GM12875 (cell line): ENCODE results near the gene MLH3.

Source experiments
- H3K4me3 ChIP-seq: one replicate; pipeline ENCODE4 v1.5.1; 2011; ENCODE audit warnings: low read depth, low read length, control low read depth
- TF ChIP-seq, protein P1 (sequence below): IDR thresholded peaks from 2 replicates; pipeline ENCODE4 v1.5.1; 2011; ENCODE audit warnings: low read depth, mild to moderate bottlenecking, control low read depth, inconsistent platforms, low read length, moderate library complexity, borderline replicate concordance; ENCODE audit not compliant: insufficient read depth

Gene MLH3

DNA sequence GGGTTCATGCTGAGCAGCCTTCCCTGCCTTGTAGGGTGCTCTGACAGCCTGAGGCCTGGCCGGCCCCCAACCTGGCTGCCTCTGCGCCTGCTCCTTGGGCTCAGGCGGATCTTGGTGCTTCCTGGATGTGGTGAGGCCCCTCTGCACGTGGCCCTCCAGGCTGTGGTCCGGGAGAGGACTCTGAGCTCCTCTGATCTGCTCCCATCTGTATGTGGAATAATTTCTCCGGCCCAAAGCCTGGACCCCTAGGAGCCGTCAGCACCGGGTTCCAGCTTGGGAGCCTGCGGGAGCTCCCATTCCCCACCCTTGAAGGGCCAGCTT lies 69.8 kb downstream of the MLH3 start:
- H3K4me3 ChIP-seq: no peak overlapping the region
- TF ChIP-seq, protein P1, sequence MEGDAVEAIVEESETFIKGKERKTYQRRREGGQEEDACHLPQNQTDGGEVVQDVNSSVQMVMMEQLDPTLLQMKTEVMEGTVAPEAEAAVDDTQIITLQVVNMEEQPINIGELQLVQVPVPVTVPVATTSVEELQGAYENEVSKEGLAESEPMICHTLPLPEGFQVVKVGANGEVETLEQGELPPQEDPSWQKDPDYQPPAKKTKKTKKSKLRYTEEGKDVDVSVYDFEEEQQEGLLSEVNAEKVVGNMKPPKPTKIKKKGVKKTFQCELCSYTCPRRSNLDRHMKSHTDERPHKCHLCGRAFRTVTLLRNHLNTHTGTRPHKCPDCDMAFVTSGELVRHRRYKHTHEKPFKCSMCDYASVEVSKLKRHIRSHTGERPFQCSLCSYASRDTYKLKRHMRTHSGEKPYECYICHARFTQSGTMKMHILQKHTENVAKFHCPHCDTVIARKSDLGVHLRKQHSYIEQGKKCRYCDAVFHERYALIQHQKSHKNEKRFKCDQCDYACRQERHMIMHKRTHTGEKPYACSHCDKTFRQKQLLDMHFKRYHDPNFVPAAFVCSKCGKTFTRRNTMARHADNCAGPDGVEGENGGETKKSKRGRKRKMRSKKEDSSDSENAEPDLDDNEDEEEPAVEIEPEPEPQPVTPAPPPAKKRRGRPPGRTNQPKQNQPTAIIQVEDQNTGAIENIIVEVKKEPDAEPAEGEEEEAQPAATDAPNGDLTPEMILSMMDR: no peak

DNA sequence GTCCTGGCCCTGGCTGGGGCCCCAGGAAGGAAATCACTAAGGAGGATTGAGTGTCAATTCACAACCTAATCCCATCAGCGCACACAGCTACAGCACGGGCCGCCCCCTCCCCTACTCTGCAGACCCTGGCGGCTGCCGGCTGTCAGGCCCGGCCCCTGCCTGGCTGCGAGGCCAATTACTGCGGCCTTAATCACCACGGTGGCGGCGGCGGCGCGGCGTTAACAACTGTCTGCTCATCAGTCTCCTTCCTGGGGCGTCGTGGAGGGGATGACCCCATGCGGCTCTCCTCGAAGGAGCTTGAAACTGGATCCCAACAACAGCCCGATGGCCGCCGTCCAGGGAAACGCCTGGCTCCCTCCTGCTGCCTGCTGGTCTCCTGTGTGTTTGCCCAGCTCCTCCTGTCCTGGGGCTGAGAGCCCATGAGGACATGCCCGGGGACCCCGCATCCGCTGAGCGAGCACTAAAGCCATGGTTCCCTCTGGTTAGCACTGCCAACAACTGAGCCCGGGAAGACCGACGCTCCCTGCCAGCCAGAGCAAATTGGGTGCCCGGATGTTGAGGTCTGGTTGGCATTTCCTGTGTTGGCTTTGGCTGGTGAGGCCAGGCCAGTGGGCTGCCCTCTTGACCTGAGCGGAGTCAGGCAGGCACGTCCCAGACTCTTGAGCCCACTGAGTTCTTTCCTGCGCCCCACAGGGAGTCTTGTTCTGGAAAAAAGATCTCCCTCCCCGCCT lies 70.4 kb downstream of the MLH3 start:
- TF ChIP-seq, protein P1: no peak
- H3K4me3 ChIP-seq: no peak overlapping the region

DNA sequence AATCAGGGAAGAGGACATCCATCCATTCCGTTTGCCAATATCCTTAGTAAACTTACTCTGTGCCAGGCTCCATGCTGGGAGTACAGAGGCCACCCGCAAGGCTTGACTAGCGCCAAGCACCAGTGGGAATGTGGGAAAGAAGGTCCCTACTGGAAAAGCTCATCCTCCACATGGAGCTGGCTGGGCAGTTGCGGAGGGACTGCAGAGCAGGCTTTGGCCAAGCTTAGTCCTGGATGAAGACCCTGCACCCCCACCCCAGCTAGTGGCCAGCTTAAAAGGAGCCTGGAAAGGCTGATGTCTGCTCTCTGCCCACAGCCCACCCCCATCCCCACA lies 70.9 kb downstream of the MLH3 start:
- no peak overlapping the region for H3K4me3 ChIP-seq
- TF ChIP-seq, protein P1: no peak

DNA sequence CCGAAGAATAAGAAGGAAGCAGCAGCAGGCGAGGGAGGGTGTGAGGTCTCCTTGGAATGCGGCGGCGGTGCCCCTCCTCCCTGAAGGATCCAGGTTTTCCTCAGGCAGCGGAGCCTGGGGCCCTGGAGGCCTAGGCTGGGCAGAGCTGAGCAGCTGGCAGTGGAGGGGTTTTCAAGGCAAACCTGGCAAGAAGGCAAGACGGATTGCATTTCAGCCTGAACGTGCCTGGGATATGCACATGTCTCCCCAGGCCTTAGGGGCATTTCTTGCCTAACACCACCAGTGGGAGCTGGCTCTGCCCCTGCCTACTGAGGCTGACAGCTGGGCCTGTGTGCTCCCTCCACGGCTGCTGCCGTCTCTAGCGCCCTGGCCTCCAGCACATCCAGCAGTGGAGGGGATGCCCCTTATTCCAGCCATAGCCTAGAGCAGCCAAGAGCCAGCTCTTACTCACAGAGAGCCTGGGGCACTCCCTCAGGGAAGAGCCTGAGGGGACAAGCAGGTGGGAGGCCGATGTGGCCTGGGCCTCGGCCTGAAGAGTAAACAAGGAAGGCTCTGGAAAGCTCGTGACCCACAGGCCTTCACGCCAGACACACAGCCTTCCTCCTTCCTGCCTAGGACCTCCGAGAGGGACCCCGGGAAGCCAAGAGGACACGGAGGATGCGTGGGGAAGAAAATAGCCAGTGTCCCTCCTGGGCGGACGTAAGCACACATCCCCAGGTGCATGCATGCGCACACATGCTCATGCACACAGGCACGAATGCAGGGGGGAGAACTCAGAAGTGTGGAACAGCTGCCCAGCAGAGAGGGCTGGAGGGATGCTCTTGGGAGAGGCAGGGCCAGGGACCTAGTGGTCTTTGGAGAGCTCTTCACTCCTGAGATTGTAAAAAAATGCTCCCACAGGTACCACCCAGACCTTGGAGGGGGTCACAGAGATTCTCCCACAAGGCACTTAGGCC lies 71.5 kb downstream of the MLH3 start:
- TF ChIP-seq, protein P1: no peak
- H3K4me3 ChIP-seq: no peak overlapping the region

DNA sequence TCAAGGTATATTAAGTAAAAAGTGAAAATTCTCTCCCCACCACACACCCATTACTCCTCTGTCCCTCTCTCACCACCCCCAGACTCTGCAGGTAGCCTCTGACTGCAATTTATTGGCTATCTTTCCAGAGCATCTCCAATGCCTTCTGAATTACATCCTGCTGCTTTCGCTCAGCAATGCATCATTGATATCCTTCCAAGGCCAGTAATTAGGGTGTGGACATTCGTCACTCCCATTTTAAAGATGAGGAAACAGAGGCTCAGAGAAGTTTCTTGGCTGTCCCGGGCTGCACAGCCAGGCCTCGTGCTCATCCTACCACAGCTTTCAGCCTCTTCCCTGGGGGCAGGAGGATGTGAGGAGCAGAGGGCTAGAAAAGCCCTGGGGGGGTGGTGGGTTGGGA lies 72.2 kb downstream of the MLH3 start:
- H3K4me3 ChIP-seq: no peak overlapping the region
- TF ChIP-seq, protein P1: no peak

DNA sequence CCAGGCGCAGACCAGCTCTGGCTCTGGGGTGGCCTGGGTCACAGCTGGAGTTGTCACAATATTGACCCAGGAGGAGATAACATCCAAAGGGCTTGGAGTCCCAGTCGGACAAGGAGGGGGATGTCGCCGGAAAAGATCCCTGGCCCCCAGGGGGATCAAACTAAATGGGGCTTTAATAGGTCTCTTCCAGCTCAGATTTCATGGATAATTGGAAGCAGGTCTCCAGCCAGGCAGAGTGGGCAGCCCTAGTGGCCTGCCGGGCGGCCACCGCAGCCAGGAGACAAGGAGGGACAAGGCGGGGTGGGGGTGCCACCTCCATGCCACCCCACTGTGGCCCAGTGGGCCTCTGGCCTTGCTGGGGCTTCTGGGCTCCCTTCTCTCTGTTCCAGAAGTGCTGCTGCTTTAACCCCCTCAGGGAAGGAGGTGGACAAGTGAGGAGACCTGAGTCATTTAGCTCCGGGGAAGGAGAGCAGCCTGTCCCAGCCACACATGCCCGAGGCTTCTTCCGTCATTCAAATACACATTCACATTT lies 72.8 kb downstream of the MLH3 start:
- no peak overlapping the region for H3K4me3 ChIP-seq
- TF ChIP-seq, protein P1: no peak
